GM23338 (cell line): ENCODE results near the gene PARL. TPM values are rescaled to one million over a fixed set of nuclear protein-coding genes. Genes with fewer than 3 reads are reported as not detected.

Experiments used
- ATAC-seq: fragments of 200-7000 bp; cut with Tn5 transposase; 3 replicates; pipeline ENCODE4 v1.9.1; 2020
- DNase-seq: peaks from one replicate; pipeline ENCODE4 v3.0.0-alpha.2; 2015; ENCODE audit warnings: low spot score
- H2AFZ ChIP-seq: fragments of 200-600 bp; sonication (generic); 2 replicates; pipeline ENCODE4 v1.8.0; 2016; ENCODE audit warnings: antibody characterized with exemption, mild to moderate bottlenecking, moderate library complexity
- H3F3A ChIP-seq: fragments of 200-600 bp; sonication (generic); replicated peaks from 2 replicates; pipeline ENCODE4 v1.8.0; 2017; ENCODE audit warnings: antibody characterized with exemption, mixed run types, low read depth
- H3K27ac ChIP-seq: fragments of 200-600 bp; sonication (generic); 2 replicates; pipeline ENCODE4 v1.6.1; 2016; ENCODE audit warnings: low read depth
- H3K27me3 ChIP-seq: fragments of 200-600 bp; sonication (generic); 2 replicates; pipeline ENCODE4 v1.8.0; 2016; ENCODE audit warnings: mild to moderate bottlenecking, mixed run types, moderate library complexity; ENCODE audit not compliant: insufficient read depth
- H3K36me3 ChIP-seq: fragments of 200-600 bp; sonication (generic); 2 replicates; pipeline ENCODE4 v1.8.0; 2016; ENCODE audit warnings: mild to moderate bottlenecking; ENCODE audit not compliant: insufficient read depth
- H3K4me1 ChIP-seq: fragments of 200-600 bp; sonication (generic); 2 replicates; pipeline ENCODE4 v1.8.0; 2016; ENCODE audit warnings: mild to moderate bottlenecking, moderate library complexity; ENCODE audit not compliant: insufficient read depth
- H3K4me2 ChIP-seq: fragments of 200-600 bp; sonication (generic); 2 replicates; pipeline ENCODE4 v1.7.1; 2017; ENCODE audit warnings: mixed run types
- H3K4me3 ChIP-seq: fragments of 200-600 bp; sonication (generic); 2 replicates; pipeline ENCODE4 v1.6.1; 2016; ENCODE audit warnings: mixed run types
- H3K79me2 ChIP-seq: fragments of 200-600 bp; sonication (generic); replicated peaks from 2 replicates; pipeline ENCODE4 v1.8.0; 2017; ENCODE audit warnings: mild to moderate bottlenecking; ENCODE audit not compliant: insufficient read depth
- H3K9me2 ChIP-seq: fragments of 200-600 bp; sonication (generic); 2 replicates; pipeline ENCODE4 v1.8.0; 2017; ENCODE audit not compliant: insufficient read depth
- H4K20me1 ChIP-seq: fragments of 200-600 bp; sonication (generic); replicated peaks from 2 replicates; pipeline ENCODE4 v1.8.0; 2017; ENCODE audit warnings: mild to moderate bottlenecking; ENCODE audit not compliant: insufficient read depth
- H3K27ac Mint-ChIP-seq: 2 replicates; pipeline ENCODE4 v1.8.0; 2020; ENCODE audit warnings: inconsistent platforms, mild to moderate bottlenecking, moderate library complexity, mixed read lengths
- H3K27me3 Mint-ChIP-seq: 3 replicates; pipeline ENCODE4 v1.8.0; 2022; ENCODE audit warnings: low read depth, mild to moderate bottlenecking, moderate library complexity, mixed read lengths, inconsistent platforms; ENCODE audit not compliant: insufficient read depth, poor library complexity
- H3K36me3 Mint-ChIP-seq: 3 replicates; pipeline ENCODE4 v1.8.0; 2021; ENCODE audit warnings: low read depth, mild to moderate bottlenecking, inconsistent platforms, moderate library complexity, mixed read lengths
- H3K4me1 Mint-ChIP-seq: 3 replicates; pipeline ENCODE4 v1.8.0; 2020; ENCODE audit warnings: mild to moderate bottlenecking, inconsistent platforms, mixed read lengths
- H3K4me3 Mint-ChIP-seq: 3 replicates; pipeline ENCODE4 v1.8.0; 2021; ENCODE audit warnings: moderate library complexity, mild to moderate bottlenecking, inconsistent platforms, mixed read lengths
- H3K9me3 Mint-ChIP-seq: 3 replicates; pipeline ENCODE4 v1.8.0; 2020; ENCODE audit warnings: moderate library complexity, mild to moderate bottlenecking, inconsistent platforms, mixed read lengths
- CREB1 ChIP-seq: fragments of 250-450 bp; sonication (Bioruptor Pico); IDR thresholded peaks from 2 replicates; pipeline ENCODE4 v1.5.0; 2020; ENCODE audit warnings: low read depth, mild to moderate bottlenecking, moderate library complexity
- CTCF ChIP-seq, 2 experiments: fragments of 200-600 bp in 1 of 2; sonication (generic) in 1 of 2; conservative IDR thresholded peaks; 2 replicates each; pipeline versions ENCODE4 v1.5.1 to v1.6.1; 2016 to 2017; ENCODE audit warnings: antibody characterized with exemption in 2 of 2, low read depth in 2 of 2, mild to moderate bottlenecking in 2 of 2, moderate library complexity in 1 of 2
- ETS1 ChIP-seq: IDR thresholded peaks from 2 replicates; pipeline ENCODE4 v1.6.1; 2016; ENCODE audit warnings: antibody characterized with exemption
- EZH2 ChIP-seq: fragments of 200-600 bp; sonication (generic); IDR thresholded peaks from one replicate; pipeline ENCODE4 v1.8.0; 2017; ENCODE audit warnings: antibody characterized with exemption, mild to moderate bottlenecking, low read depth; ENCODE audit not compliant: unreplicated experiment
- JUNB ChIP-seq: IDR thresholded peaks from one replicate; pipeline ENCODE4 v1.6.1; 2016; ENCODE audit warnings: antibody characterized with exemption; ENCODE audit not compliant: unreplicated experiment
- NANOG ChIP-seq: IDR thresholded peaks from 2 replicates; pipeline ENCODE4 v1.6.1; 2016; ENCODE audit warnings: antibody characterized with exemption, borderline replicate concordance
- POLR2AphosphoS5 ChIP-seq: IDR thresholded peaks from 2 replicates; pipeline ENCODE4 v1.6.1; 2016; ENCODE audit warnings: antibody characterized with exemption, low read depth
- REST ChIP-seq: IDR thresholded peaks from one replicate; pipeline ENCODE4 v1.6.1; 2018; ENCODE audit warnings: antibody characterized with exemption; ENCODE audit not compliant: unreplicated experiment
- STAT1 ChIP-seq: IDR thresholded peaks from one replicate; pipeline ENCODE4 v1.6.1; 2016; ENCODE audit warnings: antibody characterized with exemption; ENCODE audit not compliant: unreplicated experiment
- ZNF114 ChIP-seq: fragments of 250-450 bp; sonication (Bioruptor Pico); IDR thresholded peaks from 2 replicates; pipeline ENCODE4 v1.5.0; 2020; ENCODE audit warnings: mild to moderate bottlenecking, moderate library complexity
- ZNF331 ChIP-seq: fragments of 250-450 bp; sonication (Bioruptor Pico); IDR thresholded peaks from 2 replicates; pipeline ENCODE4 v1.5.0; 2020; ENCODE audit warnings: low read depth, mild to moderate bottlenecking, moderate library complexity
- ZNF462 ChIP-seq: fragments of 250-450 bp; sonication (Bioruptor Pico); IDR thresholded peaks from 2 replicates; pipeline ENCODE4 v1.5.0; 2020; ENCODE audit warnings: mild to moderate bottlenecking, moderate library complexity
- polyA plus RNA-seq: library from polyadenylated mRNA; unstranded; fragments of >200 nt; fragmentation: Nextera tagmentation; extraction: Ambion mirVana; gene quantifications from 2 replicates; pipeline ENCODE4 v1.2.1, GENCODE V29; 2016
- total RNA-seq: library from RNA; depleted of rRNA; stranded (reverse); fragments of >200 nt; shearing (Covaris generic); gene quantifications from 2 replicates; pipeline ENCODE4 v1.2.3, GENCODE V29; 2014

The PARL gene
- total and polyA plus RNA-seq, 2 experiments from 2014 or later = 67.5 to 78.7 TPM

- TF ChIP-seq CTCF (conservative IDR thresholded peaks at IDR 0.05; ENCODE audit: low read depth in 2 of 2) = no peak
- TF ChIP-seq ZNF331 = no peak
- no peak for TF ChIP-seq STAT1
- no peak for TF ChIP-seq ETS1
Measured at GRCh38 chr3:183809270-183809669, 75.4 kb downstream of the PARL start (continued).

GRCh38 chr3:183808355-183808754 lies 76.3 kb downstream of the PARL start:
- no peaks in the 10 kb centered on the region for H3K4me1 Mint-ChIP-seq
- no peak overlapping the region for H3K27ac Mint-ChIP-seq
- H3K4me3 ChIP-seq = no peak overlapping the region
- H3K36me3 ChIP-seq = peaks cover 58% of the 10 kb centered on the region
- no peak overlapping the region for H3K27ac ChIP-seq
- H4K20me1 ChIP-seq = peaks cover 7% of the 10 kb centered on the region
- peaks cover 86% of the 10 kb centered on the region for H3K36me3 Mint-ChIP-seq
- H3F3A ChIP-seq = no peaks in the 10 kb centered on the region; the same call in 1 of the 2 replicates
- H3K9me2 ChIP-seq = no peaks in the 10 kb centered on the region
- H2AFZ ChIP-seq = no peak overlapping the region
- H3K4me2 ChIP-seq = no peak overlapping the region
- H3K4me3 Mint-ChIP-seq = no peak overlapping the region
- H3K4me1 ChIP-seq = no peaks in the 10 kb centered on the region
- no peaks in the 10 kb centered on the region for H3K27me3 ChIP-seq
- DNase-seq (no peak), ATAC-seq (no peak)
- H3K27me3 Mint-ChIP-seq = peaks cover 7% of the 10 kb centered on the region
- no peaks in the 10 kb centered on the region for H3K79me2 ChIP-seq
- H3K9me3 Mint-ChIP-seq = no peaks in the 10 kb centered on the region; the same call in 2 of the 3 replicates
- TF ChIP-seq STAT1 (no peak), ZNF114 (CRISPR knock-in tag) (no peak), EZH2 (no peak), REST (no peak), NANOG (no peak), JUNB (no peak), ETS1 (no peak), CREB1 (CRISPR knock-in tag) (no peak), POLR2AphosphoS5 (no peak), ZNF462 (no peak)
